NCI-H2196 (cell line): Measurements from ENCODE around the gene PLCD1.

ENCODE experiments used
- DNase-seq: peaks from one replicate; lab custom pipeline; 2025; ENCODE audit not compliant: unreplicated experiment; lab: John Stamatoyannopoulos, UW

The PLCD1 gene

GRCh38 chr3:38001456-38002081 is 27.9 kb downstream of the PLCD1 start:
- peak; percentile 15 for DNase-seq

GRCh38 chr3:38000965-38001455 is 28.4 kb downstream of the PLCD1 start:
- no peak for DNase-seq

- DNase-seq = no peak
Measured at GRCh38 chr3:38000242-38000916, 29.1 kb downstream of the PLCD1 start.

GRCh38 chr3:37999836-38000235 is 29.6 kb downstream of the PLCD1 start:
- DNase-seq = no peak

- DNase-seq = no peak
Measured at GRCh38 chr3:37997791-37998370, 31.6 kb downstream of the PLCD1 start.

- no peak for DNase-seq
Measured at GRCh38 chr3:37997342-37997741, 32.1 kb downstream of the PLCD1 start.

GRCh38 chr3:37996785-37997301 is 32.6 kb downstream of the PLCD1 start:
- peak; percentile 59 for DNase-seq

- no peak for DNase-seq
Measured at GRCh38 chr3:37995652-37996641, 33.5 kb downstream of the PLCD1 start.

- DNase-seq = no peak
Measured at GRCh38 chr3:37994639-37994972, 34.8 kb downstream of the PLCD1 start.

- no peak for DNase-seq
Measured at GRCh38 chr3:37993820-37994638, 35.4 kb downstream of the PLCD1 start.

- no peak for DNase-seq
Measured at GRCh38 chr3:37993460-37993819, 36.0 kb downstream of the PLCD1 start.

GRCh38 chr3:37993067-37993455 is 36.4 kb downstream of the PLCD1 start:
- DNase-seq = no peak

- no peak for DNase-seq
Measured at GRCh38 chr3:37992271-37993066, 37.0 kb downstream of the PLCD1 start.

- DNase-seq = no peak
Measured at GRCh38 chr3:37991823-37992222, 37.6 kb downstream of the PLCD1 start.

- DNase-seq = no peak
Measured at GRCh38 chr3:37991109-37991508, 38.3 kb downstream of the PLCD1 start.

GRCh38 chr3:37990527-37990926 is 38.9 kb downstream of the PLCD1 start, which contains the start of gene VILL:
Gene VILL, plus strand, starts transcription at chr3:37990786. Its CDS starts 2,887 bp downstream, at chr3:37993673.
- DNase-seq = no peak

- DNase-seq = no peak
Measured at GRCh38 chr3:37989821-37990480, 39.5 kb downstream of the PLCD1 start.

- DNase-seq = no peak
Measured at GRCh38 chr3:37988931-37989525, 40.4 kb downstream of the PLCD1 start.
